ENCODE measurements around the gene NAV3.

DNA sequence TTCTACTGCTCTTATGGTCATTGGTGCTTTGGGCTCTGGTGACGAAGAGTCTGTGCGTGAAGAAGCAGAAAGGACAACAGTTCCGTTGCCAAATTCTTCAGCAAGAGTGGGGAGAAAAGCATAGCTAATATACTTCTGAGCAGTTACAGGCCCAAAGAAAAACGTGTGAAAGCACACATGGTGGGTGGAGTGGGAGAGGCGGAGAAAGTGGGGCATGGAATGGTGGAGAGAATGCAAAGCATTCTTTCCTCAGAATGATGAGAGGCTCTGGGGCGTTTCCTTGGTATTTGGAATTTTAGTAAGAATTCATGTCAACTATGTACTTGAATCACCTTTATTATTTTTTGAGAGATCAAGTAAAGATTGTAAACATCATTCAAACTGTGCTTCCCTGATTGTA is 396.1 kb downstream of the NAV3 start:
- TF ChIP-seq, protein P1, sequence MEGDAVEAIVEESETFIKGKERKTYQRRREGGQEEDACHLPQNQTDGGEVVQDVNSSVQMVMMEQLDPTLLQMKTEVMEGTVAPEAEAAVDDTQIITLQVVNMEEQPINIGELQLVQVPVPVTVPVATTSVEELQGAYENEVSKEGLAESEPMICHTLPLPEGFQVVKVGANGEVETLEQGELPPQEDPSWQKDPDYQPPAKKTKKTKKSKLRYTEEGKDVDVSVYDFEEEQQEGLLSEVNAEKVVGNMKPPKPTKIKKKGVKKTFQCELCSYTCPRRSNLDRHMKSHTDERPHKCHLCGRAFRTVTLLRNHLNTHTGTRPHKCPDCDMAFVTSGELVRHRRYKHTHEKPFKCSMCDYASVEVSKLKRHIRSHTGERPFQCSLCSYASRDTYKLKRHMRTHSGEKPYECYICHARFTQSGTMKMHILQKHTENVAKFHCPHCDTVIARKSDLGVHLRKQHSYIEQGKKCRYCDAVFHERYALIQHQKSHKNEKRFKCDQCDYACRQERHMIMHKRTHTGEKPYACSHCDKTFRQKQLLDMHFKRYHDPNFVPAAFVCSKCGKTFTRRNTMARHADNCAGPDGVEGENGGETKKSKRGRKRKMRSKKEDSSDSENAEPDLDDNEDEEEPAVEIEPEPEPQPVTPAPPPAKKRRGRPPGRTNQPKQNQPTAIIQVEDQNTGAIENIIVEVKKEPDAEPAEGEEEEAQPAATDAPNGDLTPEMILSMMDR (IDR thresholded peaks at IDR 0.05), result no peak
- TF ChIP-seq POLR2A (IDR thresholded peaks at IDR 0.05) (no peak), EP300 (IDR thresholded peaks at IDR 0.05) (no peak)
